ENCODE data around the gene PRCP.
A peak's percentile ranks its signal among the peaks of the same experiment; 100 is the strongest.
"Not testable (repeated sequence)": the region's sequence is repeated elsewhere in the genome, so short reads cannot be mapped to it uniquely, and the experiment has no call there.

The PRCP gene

GRCh38 chr11:82900277-82901164, at the start of gene PRCP:
TSS of gene PRCP (minus strand) at chr11:82900430. CDS start at chr11:82900402, 28 bp downstream.
- in situ Hi-C loops (cut with MboI; ENCODE audit: low pct_unique_long_range_greater_than_20kb, low sequenced_read_pairs), result no loop called here
- DNase-seq, result peak; percentile 96

GRCh38 chr11:82949352-82949751, 49.1 kb upstream of the PRCP start:
- DNase-seq, result no peak
- in situ Hi-C loops (cut with MboI; ENCODE audit: low pct_unique_long_range_greater_than_20kb, low sequenced_read_pairs), result no loop called here

GRCh38 chr11:82945682-82946081, 45.5 kb upstream of the PRCP start:
- DNase-seq, result no peak
- in situ Hi-C loops (cut with MboI; ENCODE audit: low pct_unique_long_range_greater_than_20kb, low sequenced_read_pairs), result no loop called here

- not testable (repeated sequence) for DNase-seq
Measured at GRCh38 chr11:82945041-82945440, 44.8 kb upstream of the PRCP start.

GRCh38 chr11:82944198-82944597, 44.0 kb upstream of the PRCP start:
- DNase-seq, result no peak
- in situ Hi-C loops (cut with MboI; ENCODE audit: low pct_unique_long_range_greater_than_20kb, low sequenced_read_pairs), result no loop called here

More at GRCh38 chr11:82945041-82945440, 44.8 kb upstream of the PRCP start:
- in situ Hi-C loops (cut with MboI; ENCODE audit: low pct_unique_long_range_greater_than_20kb, low sequenced_read_pairs), result not testable (repeated sequence)

GRCh38 chr11:82943430-82943829, 43.2 kb upstream of the PRCP start:
- in situ Hi-C loops (cut with MboI; ENCODE audit: low pct_unique_long_range_greater_than_20kb, low sequenced_read_pairs); DNase-seq: not testable (repeated sequence)

GRCh38 chr11:82942376-82942775, 42.1 kb upstream of the PRCP start:
- no peak for DNase-seq
- in situ Hi-C loops (cut with MboI; ENCODE audit: low pct_unique_long_range_greater_than_20kb, low sequenced_read_pairs), result no loop called here

- DNase-seq, result no peak
- in situ Hi-C loops (cut with MboI; ENCODE audit: low pct_unique_long_range_greater_than_20kb, low sequenced_read_pairs), result no loop called here
Measured at GRCh38 chr11:82939456-82939855, 39.2 kb upstream of the PRCP start.

GRCh38 chr11:82937554-82937953, 37.3 kb upstream of the PRCP start:
- DNase-seq, result no peak
- in situ Hi-C loops (cut with MboI; ENCODE audit: low pct_unique_long_range_greater_than_20kb, low sequenced_read_pairs), result no loop called here

GRCh38 chr11:82936261-82936660, 36.0 kb upstream of the PRCP start:
- no peak for DNase-seq
- in situ Hi-C loops (cut with MboI; ENCODE audit: low pct_unique_long_range_greater_than_20kb, low sequenced_read_pairs), result no loop called here

GRCh38 chr11:82932564-82932963, 32.3 kb upstream of the PRCP start:
- in situ Hi-C loops (cut with MboI; ENCODE audit: low pct_unique_long_range_greater_than_20kb, low sequenced_read_pairs), result no loop called here
- DNase-seq, result no peak

- DNase-seq, result no peak
- in situ Hi-C loops (cut with MboI; ENCODE audit: low pct_unique_long_range_greater_than_20kb, low sequenced_read_pairs), result no loop called here
Measured at GRCh38 chr11:82930734-82931133, 30.5 kb upstream of the PRCP start.

- in situ Hi-C loops (cut with MboI; ENCODE audit: low pct_unique_long_range_greater_than_20kb, low sequenced_read_pairs), result no loop called here
- no peak for DNase-seq
Measured at GRCh38 chr11:82930229-82930628, 30.0 kb upstream of the PRCP start.

GRCh38 chr11:82929121-82929520, 28.9 kb upstream of the PRCP start:
- no peak for DNase-seq
- in situ Hi-C loops (cut with MboI; ENCODE audit: low pct_unique_long_range_greater_than_20kb, low sequenced_read_pairs), result no loop called here

- in situ Hi-C loops (cut with MboI; ENCODE audit: low pct_unique_long_range_greater_than_20kb, low sequenced_read_pairs), result no loop called here
Measured at GRCh38 chr11:82927264-82927880, 27.1 kb upstream of the PRCP start.

GRCh38 chr11:82924522-82925224, 24.4 kb upstream of the PRCP start:
- in situ Hi-C loops (cut with MboI; ENCODE audit: low pct_unique_long_range_greater_than_20kb, low sequenced_read_pairs), result no loop called here
- DNase-seq, result no peak

More at GRCh38 chr11:82927264-82927880, 27.1 kb upstream of the PRCP start:
- DNase-seq, result peak; percentile 59

GRCh38 chr11:82922396-82923173, 22.4 kb upstream of the PRCP start:
- in situ Hi-C loops (cut with MboI; ENCODE audit: low pct_unique_long_range_greater_than_20kb, low sequenced_read_pairs), result not testable (repeated sequence)

GRCh38 chr11:82920227-82920626, 20.0 kb upstream of the PRCP start:
- DNase-seq; in situ Hi-C loops (cut with MboI; ENCODE audit: low pct_unique_long_range_greater_than_20kb, low sequenced_read_pairs): not testable (repeated sequence)

More at GRCh38 chr11:82922396-82923173, 22.4 kb upstream of the PRCP start:
- DNase-seq, result not testable (repeated sequence)

GRCh38 chr11:82919786-82920185, 19.6 kb upstream of the PRCP start:
- in situ Hi-C loops (cut with MboI; ENCODE audit: low pct_unique_long_range_greater_than_20kb, low sequenced_read_pairs); DNase-seq: not testable (repeated sequence)

Measured in KBM-7 (cell line).